Tibial nerve (tissue), 4 donors: Measurements from ENCODE around the gene TEAD4. TPM values are rescaled to one million over a fixed set of nuclear protein-coding genes. Genes with fewer than 3 reads are reported as not detected.

Experiments used
- DNase-seq, 2 donors: peaks; one replicate each; pipeline ENCODE4 v3.0.0-alpha.2; 2019; ENCODE audit warnings: low spot score in 2 of 2
- H3K27ac ChIP-seq, 4 donors: fragments of 200-600 bp; sonication (generic) in 3 of 4; one replicate each; pipeline ENCODE4 v1.5.1; 2017 to 2019; ENCODE audit warnings: mild to moderate bottlenecking in 1 of 4
- H3K27me3 ChIP-seq, 2 donors: fragments of 200-600 bp; sonication (generic) in 1 of 2; one replicate each; pipeline versions ENCODE4 v1.5.1 to v1.6.0; 2017 to 2019
- H3K36me3 ChIP-seq, 3 donors: fragments of 200-600 bp; sonication (generic); one replicate each; pipeline ENCODE4 v1.5.1; 2018 to 2019
- H3K4me1 ChIP-seq, 4 donors: fragments of 200-600 bp; sonication (generic) in 3 of 4; one replicate each; pipeline ENCODE4 v1.5.1; 2017 to 2019
- H3K4me3 ChIP-seq, 4 donors: fragments of 200-600 bp; sonication (generic) in 3 of 4; one replicate each; pipeline ENCODE4 v1.5.1; 2017 to 2019; ENCODE audit warnings: mild to moderate bottlenecking in 1 of 4, moderate library complexity in 1 of 4
- H3K9me3 ChIP-seq, 4 donors: fragments of 200-600 bp; sonication (generic) in 3 of 4; one replicate each; pipeline ENCODE4 v1.5.1; 2017 to 2019
- CTCF ChIP-seq, 5 experiments: fragments of 200-600 bp in 3 of 5; fragments of 450-650 bp in 2 of 5; sonication (generic) in 3 of 5; IDR thresholded peaks; one replicate each; pipeline ENCODE4 v1.5.1; 2016 to 2019; ENCODE audit warnings: antibody characterized with exemption in 5 of 5, mild to moderate bottlenecking in 3 of 5, moderate library complexity in 2 of 5
- EP300 ChIP-seq, 2 donors: sonication (generic); formaldehyde crosslinking; IDR thresholded peaks; one replicate each; pipeline ENCODE4 v1.6.1; 2017; ENCODE audit warnings: antibody characterized with exemption in 2 of 2, mild to moderate bottlenecking in 1 of 2
- POLR2A ChIP-seq, 2 donors: fragments of 450-650 bp; IDR thresholded peaks; one replicate each; pipeline ENCODE4 v1.6.1; 2017; ENCODE audit warnings: antibody characterized with exemption in 2 of 2, mild to moderate bottlenecking in 2 of 2, moderate library complexity in 2 of 2
- WGBS, 2 donors: methylation state at CpG; one replicate each; pipeline ENCODE4 v1.1.5; 2018; 5-methylcytosine and 5-hydroxymethylcytosine counted together
- total RNA-seq, 4 donors: library from RNA; depleted of rRNA; stranded (reverse); fragments of >200 nt; gene quantifications; one replicate each; pipeline ENCODE4 v1.1.0, GENCODE V29; 2016

TEAD4 gene
- total RNA-seq, 4 donors from 2014 or later = 17.2 to 34.2 (median 23.5) TPM

GRCh38 chr12:3018284-3019004 lies 59.2 kb downstream of the TEAD4 start:
- no peak for DNase-seq
- Histone ChIP-seq H3K9me3 (no peaks in the 10 kb centered on the region), H3K36me3 (peaks cover 0 to 58% (median 0%) of the 10 kb centered on the region in 3 donors), H3K27me3 (no peaks in the 10 kb centered on the region), H3K4me3 (no peak overlapping the region), H3K27ac (no peak overlapping the region), H3K4me1 (no peaks in the 10 kb centered on the region)
- TF ChIP-seq POLR2A (IDR thresholded peaks at IDR 0.05) (no peak), EP300 (IDR thresholded peaks at IDR 0.05) (no peak), CTCF (IDR thresholded peaks at IDR 0.05) (no peak)
- 66 to 91% methylated on average over 8 of the region's 15 CpGs for WGBS, 2 donors

- Histone ChIP-seq H3K4me3 (no peak overlapping the region), H3K36me3 (peaks cover 0 to 58% (median 0%) of the 10 kb centered on the region in 3 donors), H3K27ac (no peak overlapping the region), H3K9me3 (no peaks in the 10 kb centered on the region), H3K4me1 (no peaks in the 10 kb centered on the region), H3K27me3 (no peaks in the 10 kb centered on the region)
- WGBS, 2 donors = 83 to 93% methylated on average over 25 of the region's 25 CpGs
- TF ChIP-seq POLR2A (IDR thresholded peaks at IDR 0.05) (no peak), CTCF (IDR thresholded peaks at IDR 0.05) (no peak), EP300 (IDR thresholded peaks at IDR 0.05) (no peak)
- no peak for DNase-seq
Observed at GRCh38 chr12:3019005-3019680, 59.9 kb downstream of the TEAD4 start.

GRCh38 chr12:3020399-3020798 lies 61.2 kb downstream of the TEAD4 start:
- DNase-seq = no peak
- no peaks in the 10 kb centered on the region for H3K9me3 ChIP-seq
- no peak for TF ChIP-seq CTCF (IDR thresholded peaks at IDR 0.05)
- no peak for TF ChIP-seq EP300 (IDR thresholded peaks at IDR 0.05)
- no peak for TF ChIP-seq POLR2A (IDR thresholded peaks at IDR 0.05)
- peaks cover 0 to 58% (median 0%) of the 10 kb centered on the region in 3 donors for H3K36me3 ChIP-seq
- H3K4me1 ChIP-seq = no peaks in the 10 kb centered on the region
- no peak overlapping the region for H3K27ac ChIP-seq
- 92 to 95% methylated on average over 12 to 14 of the region's 16 CpGs for WGBS, 2 donors
- no peak overlapping the region for H3K4me3 ChIP-seq
- no peaks in the 10 kb centered on the region for H3K27me3 ChIP-seq

GRCh38 chr12:3020850-3021435 lies 61.7 kb downstream of the TEAD4 start:
- H3K27me3 ChIP-seq = no peaks in the 10 kb centered on the region
- no peaks in the 10 kb centered on the region for H3K9me3 ChIP-seq
- H3K4me3 ChIP-seq = no peak overlapping the region
- no peak for DNase-seq
- WGBS, 2 donors = 84 to 87% methylated on average over 13 of the region's 13 CpGs
- H3K36me3 ChIP-seq = peaks cover 0 to 55% (median 0%) of the 10 kb centered on the region in 3 donors
- no peaks in the 10 kb centered on the region for H3K4me1 ChIP-seq
- TF ChIP-seq POLR2A (IDR thresholded peaks at IDR 0.05) (no peak), EP300 (IDR thresholded peaks at IDR 0.05) (no peak), CTCF (IDR thresholded peaks at IDR 0.05) (no peak)
- H3K27ac ChIP-seq = no peak overlapping the region

GRCh38 chr12:3022411-3022810 lies 63.2 kb downstream of the TEAD4 start:
- H3K9me3 ChIP-seq = no peaks in the 10 kb centered on the region
- 80 to 92% methylated on average over 8 to 9 of the region's 9 CpGs for WGBS, 2 donors
- H3K4me3 ChIP-seq = no peak overlapping the region
- no peaks in the 10 kb centered on the region for H3K4me1 ChIP-seq
- TF ChIP-seq EP300 (IDR thresholded peaks at IDR 0.05) = no peak
- no peak for TF ChIP-seq POLR2A (IDR thresholded peaks at IDR 0.05)
- no peak for TF ChIP-seq CTCF (IDR thresholded peaks at IDR 0.05)
- no peak overlapping the region for H3K27ac ChIP-seq
- H3K36me3 ChIP-seq = peaks cover 0 to 52% (median 0%) of the 10 kb centered on the region in 3 donors
- no peak for DNase-seq
- H3K27me3 ChIP-seq = no peaks in the 10 kb centered on the region
